ENCODE data around the gene SLAMF6.

DNA sequence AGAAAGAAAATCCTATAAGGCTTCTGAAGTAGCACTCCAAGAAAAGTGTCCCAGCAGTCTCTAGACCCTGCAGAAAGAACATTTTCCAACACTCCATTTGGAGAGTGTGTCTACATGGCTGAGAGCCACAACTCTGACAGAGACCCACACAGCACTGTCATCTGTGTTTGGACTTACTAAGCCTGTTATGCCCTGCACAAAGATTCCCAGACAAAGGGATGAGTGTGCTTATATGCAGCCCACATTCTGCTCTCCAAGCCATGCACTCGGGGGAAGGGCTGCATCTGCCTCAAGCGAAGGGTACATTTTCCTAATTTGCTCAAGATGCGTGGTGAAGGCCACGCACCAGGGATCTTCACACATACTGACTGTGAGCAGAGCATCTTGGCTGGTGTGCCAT, 24.4 kb upstream of the SLAMF6 start:
- TF ChIP-seq POLR2AphosphoS5 (IDR thresholded peaks at IDR 0.05) (no peak), POLR2A (IDR thresholded peaks at IDR 0.05) (no peak)
- TF ChIP-seq, protein P1, sequence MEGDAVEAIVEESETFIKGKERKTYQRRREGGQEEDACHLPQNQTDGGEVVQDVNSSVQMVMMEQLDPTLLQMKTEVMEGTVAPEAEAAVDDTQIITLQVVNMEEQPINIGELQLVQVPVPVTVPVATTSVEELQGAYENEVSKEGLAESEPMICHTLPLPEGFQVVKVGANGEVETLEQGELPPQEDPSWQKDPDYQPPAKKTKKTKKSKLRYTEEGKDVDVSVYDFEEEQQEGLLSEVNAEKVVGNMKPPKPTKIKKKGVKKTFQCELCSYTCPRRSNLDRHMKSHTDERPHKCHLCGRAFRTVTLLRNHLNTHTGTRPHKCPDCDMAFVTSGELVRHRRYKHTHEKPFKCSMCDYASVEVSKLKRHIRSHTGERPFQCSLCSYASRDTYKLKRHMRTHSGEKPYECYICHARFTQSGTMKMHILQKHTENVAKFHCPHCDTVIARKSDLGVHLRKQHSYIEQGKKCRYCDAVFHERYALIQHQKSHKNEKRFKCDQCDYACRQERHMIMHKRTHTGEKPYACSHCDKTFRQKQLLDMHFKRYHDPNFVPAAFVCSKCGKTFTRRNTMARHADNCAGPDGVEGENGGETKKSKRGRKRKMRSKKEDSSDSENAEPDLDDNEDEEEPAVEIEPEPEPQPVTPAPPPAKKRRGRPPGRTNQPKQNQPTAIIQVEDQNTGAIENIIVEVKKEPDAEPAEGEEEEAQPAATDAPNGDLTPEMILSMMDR (IDR thresholded peaks at IDR 0.05), result no peak
